OCI-LY7 (cell line): Measurements from ENCODE around the gene KIFC3. TPM values are rescaled to one million over a fixed set of nuclear protein-coding genes. Genes with fewer than 3 reads are reported as not detected.

Experiments
- BruUV-seq: library from RNA; stranded (reverse); fragments of 400-500 nt; replicated peaks from 2 replicates; lab custom pipeline; 2021; lab: Mats Ljungman, UMichigan
- CTCF ChIA-PET: fragments of 300-600 bp; sonication (Branson Sonifier 250); formaldehyde crosslinking; loops from one replicate; lab custom pipeline; 2022; ENCODE audit warnings: antibody characterized with exemption; ENCODE audit not compliant: unreplicated experiment; lab: Charles Lee
- POLR2A ChIA-PET: fragments of 300-600 bp; sonication (Branson Sonifier 250); formaldehyde crosslinking; loops from one replicate; lab custom pipeline; 2022; ENCODE audit warnings: antibody characterized with exemption; lab: Charles Lee
- DNase-seq: peaks from one replicate; pipeline ENCODE4 v3.0.0-alpha.2; 2015; ENCODE audit warnings: low spot score
- H2AFZ ChIP-seq: fragments of 200-600 bp; sonication (generic), shearing (Covaris generic); 2 replicates; pipeline ENCODE4 v1.6.1; 2014; ENCODE audit warnings: mild to moderate bottlenecking, antibody characterized with exemption, low read length, moderate library complexity
- H3K27ac ChIP-seq: fragments of 200-600 bp; sonication (generic); 2 replicates; pipeline ENCODE4 v1.5.1; 2014; ENCODE audit warnings: mixed run types, low read depth, mild to moderate bottlenecking, moderate library complexity, low read length, inconsistent platforms; ENCODE audit not compliant: poor library complexity, severe bottlenecking
- H3K36me3 ChIP-seq: fragments of 200-600 bp; sonication (generic); 2 replicates; pipeline ENCODE4 v1.6.1; 2014; ENCODE audit warnings: mild to moderate bottlenecking, antibody characterized with exemption, low read length, moderate library complexity, mixed read lengths; ENCODE audit not compliant: insufficient read depth
- H3K4me1 ChIP-seq: fragments of 200-600 bp; sonication (generic); 2 replicates; pipeline ENCODE4 v1.5.1; 2014; ENCODE audit warnings: mild to moderate bottlenecking, low read length; ENCODE audit not compliant: insufficient read depth, poor library complexity, severe bottlenecking
- H3K4me2 ChIP-seq: fragments of 200-600 bp; sonication (generic); 2 replicates; pipeline ENCODE4 v1.6.1; 2014; ENCODE audit warnings: mild to moderate bottlenecking, low read length
- H3K4me3 ChIP-seq: fragments of 200-600 bp; sonication (generic); 2 replicates; pipeline ENCODE4 v1.5.1; 2014; ENCODE audit warnings: mild to moderate bottlenecking, low read depth, low read length; ENCODE audit not compliant: poor library complexity, severe bottlenecking
- H3K79me2 ChIP-seq: fragments of 200-600 bp; sonication (generic); 2 replicates; pipeline ENCODE4 v1.6.1; 2016; ENCODE audit warnings: low read depth, mild to moderate bottlenecking, low read length, moderate library complexity, mixed read lengths; ENCODE audit not compliant: insufficient read depth
- H3K9me2 ChIP-seq: fragments of 200-600 bp; sonication (generic); 2 replicates; pipeline ENCODE4 v1.6.1; 2016; ENCODE audit warnings: mild to moderate bottlenecking, low read length, mixed read lengths; ENCODE audit not compliant: insufficient read depth
- H3K9me3 ChIP-seq: fragments of 200-600 bp; sonication (generic); 2 replicates; pipeline ENCODE4 v1.6.1; 2014; ENCODE audit warnings: mild to moderate bottlenecking, mixed run types, low read length, mixed read lengths
- H4K20me1 ChIP-seq: fragments of 200-600 bp; sonication (generic); 2 replicates; pipeline ENCODE4 v1.6.1; 2014; ENCODE audit warnings: mild to moderate bottlenecking, antibody characterized with exemption, low read length, moderate library complexity, mixed read lengths; ENCODE audit not compliant: insufficient read depth
- EZH2phosphoT487 ChIP-seq: fragments of 200-600 bp; sonication (generic); IDR thresholded peaks from 2 replicates; pipeline ENCODE4 v1.6.1; 2018; ENCODE audit warnings: low read depth, borderline replicate concordance, mild to moderate bottlenecking, mixed run types, antibody characterized with exemption, low read length, moderate library complexity, mixed read lengths
- intact Hi-C: fragments of 100-400 bp; cut with micrococcal nuclease; formaldehyde crosslinking; loops from one replicate; pipeline ENCODE4 v1.10.0; 2022; ENCODE audit not compliant: unreplicated experiment
- total RNA-seq, 2 experiments: library from RNA; depleted of rRNA in 1 of 2; stranded (reverse); fragments of >200 nt in 1 of 2; shearing (Covaris generic) in 1 of 2; gene quantifications; 2 replicates each; pipeline ENCODE4 v1.2.3, GENCODE V29; 2014 to 2022
- TF ChIP-seq, protein P1 (sequence below): fragments of 200-600 bp; sonication (generic); conservative IDR thresholded peaks from 2 replicates; pipeline ENCODE4 v1.5.1; 2014; ENCODE audit warnings: mild to moderate bottlenecking, antibody characterized with exemption, low read length, moderate library complexity, mixed read lengths

KIFC3 gene
- total RNA-seq, 2 experiments from 2014 or later = 0.61 TPM; not detected in 1

DNA sequence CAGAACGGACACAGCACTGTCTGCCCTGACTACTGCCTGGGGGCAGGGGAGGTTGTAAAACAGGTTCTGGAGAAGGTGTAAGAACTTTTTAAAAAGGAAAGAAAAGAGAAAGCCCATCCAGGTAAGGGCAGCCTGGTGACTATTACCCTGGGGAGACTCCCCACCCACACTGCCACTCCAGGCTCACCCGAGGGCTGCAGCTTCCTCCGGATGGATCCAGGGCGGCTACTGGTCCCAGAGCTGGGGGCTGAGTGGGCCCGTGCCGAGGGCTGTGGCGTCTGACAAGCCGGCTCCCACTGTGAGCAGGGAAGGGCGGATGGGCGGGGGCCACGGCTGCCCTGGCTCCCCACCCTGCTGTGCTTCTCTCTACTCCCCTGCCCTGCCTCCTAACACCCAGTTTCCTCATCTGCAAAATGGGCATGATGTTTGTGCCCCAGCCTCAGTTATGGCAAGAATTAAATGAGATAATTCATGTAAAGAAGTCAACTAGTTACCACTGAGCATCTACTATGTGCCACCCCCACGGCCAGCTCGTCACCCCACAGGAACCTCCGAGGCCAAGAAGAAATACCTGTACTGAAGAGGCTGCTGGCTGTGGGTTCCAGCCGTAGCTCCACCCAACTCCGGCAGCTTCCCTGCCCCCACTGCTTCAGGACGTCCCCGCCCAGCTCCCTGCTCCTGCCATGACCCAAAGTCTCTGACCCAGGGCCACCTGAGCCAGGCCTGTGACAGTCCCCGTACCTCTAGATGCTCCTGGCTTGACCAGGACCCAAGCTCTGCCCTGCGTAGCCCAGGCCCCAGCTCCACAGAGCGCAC, 42.5 kb downstream of the KIFC3 start:
- TF ChIP-seq, protein P1, sequence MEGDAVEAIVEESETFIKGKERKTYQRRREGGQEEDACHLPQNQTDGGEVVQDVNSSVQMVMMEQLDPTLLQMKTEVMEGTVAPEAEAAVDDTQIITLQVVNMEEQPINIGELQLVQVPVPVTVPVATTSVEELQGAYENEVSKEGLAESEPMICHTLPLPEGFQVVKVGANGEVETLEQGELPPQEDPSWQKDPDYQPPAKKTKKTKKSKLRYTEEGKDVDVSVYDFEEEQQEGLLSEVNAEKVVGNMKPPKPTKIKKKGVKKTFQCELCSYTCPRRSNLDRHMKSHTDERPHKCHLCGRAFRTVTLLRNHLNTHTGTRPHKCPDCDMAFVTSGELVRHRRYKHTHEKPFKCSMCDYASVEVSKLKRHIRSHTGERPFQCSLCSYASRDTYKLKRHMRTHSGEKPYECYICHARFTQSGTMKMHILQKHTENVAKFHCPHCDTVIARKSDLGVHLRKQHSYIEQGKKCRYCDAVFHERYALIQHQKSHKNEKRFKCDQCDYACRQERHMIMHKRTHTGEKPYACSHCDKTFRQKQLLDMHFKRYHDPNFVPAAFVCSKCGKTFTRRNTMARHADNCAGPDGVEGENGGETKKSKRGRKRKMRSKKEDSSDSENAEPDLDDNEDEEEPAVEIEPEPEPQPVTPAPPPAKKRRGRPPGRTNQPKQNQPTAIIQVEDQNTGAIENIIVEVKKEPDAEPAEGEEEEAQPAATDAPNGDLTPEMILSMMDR = no peak
- no peak for TF ChIP-seq EZH2phosphoT487
- no peaks in the 10 kb centered on the region for H3K79me2 ChIP-seq
- ChIA-PET CTCF (no interaction called here), POLR2A (interaction anchor here (0.6 kb wide), 1 partner anchor 15 kb away, joined by 4 read pairs; no protein-coding TSS in a partner anchor)
- no peak overlapping the region for H3K4me2 ChIP-seq
- no peaks in the 10 kb centered on the region for H3K9me3 ChIP-seq
- H2AFZ ChIP-seq = no peak overlapping the region
- no peaks in the 10 kb centered on the region for H4K20me1 ChIP-seq
- BruUV-seq = no TSS peak
- intact Hi-C loops = loop anchor here (5.0 kb wide), 1 partner anchor 243 kb away; the partner anchor contains the start of genes USB1 and ZNF319
- no peak overlapping the region for H3K27ac ChIP-seq
- no peak for DNase-seq
- no peaks in the 10 kb centered on the region for H3K4me1 ChIP-seq
- peaks cover 8% of the 10 kb centered on the region; the same call in 1 of the 2 replicates for H3K36me3 ChIP-seq
- H3K4me3 ChIP-seq = no peak overlapping the region
- no peaks in the 10 kb centered on the region for H3K9me2 ChIP-seq

DNA sequence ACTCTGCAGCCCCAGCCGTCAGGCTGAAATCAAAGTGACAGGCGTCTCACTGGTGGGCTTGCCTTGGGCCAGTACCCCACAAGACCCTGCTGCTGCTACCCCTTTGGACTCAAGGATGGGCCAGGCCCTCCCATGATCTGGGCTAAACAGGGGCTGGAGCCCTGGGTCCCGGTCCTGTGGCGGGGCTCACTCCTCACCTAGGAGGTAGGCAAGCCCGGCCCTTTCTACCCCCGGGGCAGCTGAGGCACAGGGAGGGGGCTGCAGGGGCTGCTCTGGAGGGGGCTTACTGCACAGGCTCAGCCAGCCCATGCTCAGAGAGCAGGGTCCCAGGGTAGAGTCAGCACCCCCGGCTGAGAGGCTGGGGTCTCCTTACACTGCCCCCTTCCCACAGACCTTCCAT, 43.2 kb downstream of the KIFC3 start:
- ChIA-PET POLR2A (no interaction called here), CTCF (no interaction called here)
- no peak overlapping the region for H2AFZ ChIP-seq
- no peak for TF ChIP-seq EZH2phosphoT487
- TF ChIP-seq, protein P1 = no peak
- H3K79me2 ChIP-seq = no peaks in the 10 kb centered on the region
- H3K9me3 ChIP-seq = no peaks in the 10 kb centered on the region
- peaks cover 8% of the 10 kb centered on the region; the same call in 1 of the 2 replicates for H3K36me3 ChIP-seq
- H3K4me2 ChIP-seq = no peak overlapping the region
- no TSS peak for BruUV-seq
- no peaks in the 10 kb centered on the region for H4K20me1 ChIP-seq
- no peaks in the 10 kb centered on the region for H3K4me1 ChIP-seq
- no peaks in the 10 kb centered on the region for H3K9me2 ChIP-seq
- no peak overlapping the region for H3K4me3 ChIP-seq
- no peak for DNase-seq
- H3K27ac ChIP-seq = no peak overlapping the region
- intact Hi-C loops = loop anchor here (5.0 kb wide), 1 partner anchor 243 kb away; the partner anchor contains the start of genes USB1 and ZNF319
